Testis (tissue), 2 donors: ENCODE results near the gene CTCF.

ENCODE experiments used
- CTCF ChIP-seq, 3 experiments: fragments of 450-650 bp in 2 of 3; fragments of 200-600 bp in 1 of 3; sonication (generic) in 1 of 3; IDR thresholded peaks; one replicate each; pipeline ENCODE4 v1.5.1; 2016 to 2019; ENCODE audit warnings: antibody characterized with exemption in 3 of 3, mild to moderate bottlenecking in 2 of 3, moderate library complexity in 1 of 3
- POLR2A ChIP-seq: fragments of 450-650 bp; IDR thresholded peaks from one replicate; pipeline ENCODE4 v1.6.1; 2017; ENCODE audit warnings: antibody characterized with exemption, mild to moderate bottlenecking, moderate library complexity

- TF ChIP-seq POLR2A: no peak
- TF ChIP-seq CTCF (IDR thresholded peaks at IDR 0.05): no peak
These were observed 90.3 kb downstream of the CTCF start for GRCh38 chr16:67652578-67653127.
